ENCODE results near the gene GPR27. TPM values are rescaled to one million over a fixed set of nuclear protein-coding genes. Genes with fewer than 3 reads are reported as not detected.
A peak's percentile ranks its signal among the peaks of the same experiment; 100 is the strongest.

Gene GPR27
- total and polyA plus RNA-seq, 8 donors: 0.83 to 6.4 (median 1.8) TPM

DNA sequence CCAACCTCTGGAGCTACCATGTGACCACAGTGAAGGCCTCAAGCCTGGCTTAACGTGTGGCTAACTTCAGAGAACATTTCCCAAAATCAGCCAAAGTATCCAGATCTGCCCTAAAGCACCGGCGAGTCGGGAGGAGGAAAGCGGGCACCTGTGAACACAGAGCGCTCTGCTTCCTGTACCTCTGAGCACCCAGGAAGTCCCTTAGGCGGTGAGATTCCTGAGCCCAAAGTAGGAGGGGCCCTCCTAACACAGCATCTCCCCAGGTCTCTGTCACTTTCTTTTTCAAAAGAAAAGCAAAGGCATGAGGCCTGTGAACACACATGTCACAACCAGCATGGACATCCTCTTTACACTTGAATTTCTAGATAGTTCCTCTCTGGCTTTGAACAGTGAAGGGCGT is 27.5 kb upstream of the GPR27 start:
- intact Hi-C loops (cut with DNase I): no loop called here
- Histone ChIP-seq H3K4me3 (peak overlapping the region in 1 of 4 donors; percentile 63), H3K9me3 (no peaks in the 10 kb centered on the region), H3K4me1 (peaks cover 0 to 13% (median 9%) of the 10 kb centered on the region in 3 donors), H3K27me3 (no peaks in the 10 kb centered on the region), H3K27ac (no peak overlapping the region), H3K36me3 (no peaks in the 10 kb centered on the region)
- ATAC-seq (no peak), DNase-seq (no peak), FAIRE-seq (no peak)
- TF ChIP-seq, protein P1, sequence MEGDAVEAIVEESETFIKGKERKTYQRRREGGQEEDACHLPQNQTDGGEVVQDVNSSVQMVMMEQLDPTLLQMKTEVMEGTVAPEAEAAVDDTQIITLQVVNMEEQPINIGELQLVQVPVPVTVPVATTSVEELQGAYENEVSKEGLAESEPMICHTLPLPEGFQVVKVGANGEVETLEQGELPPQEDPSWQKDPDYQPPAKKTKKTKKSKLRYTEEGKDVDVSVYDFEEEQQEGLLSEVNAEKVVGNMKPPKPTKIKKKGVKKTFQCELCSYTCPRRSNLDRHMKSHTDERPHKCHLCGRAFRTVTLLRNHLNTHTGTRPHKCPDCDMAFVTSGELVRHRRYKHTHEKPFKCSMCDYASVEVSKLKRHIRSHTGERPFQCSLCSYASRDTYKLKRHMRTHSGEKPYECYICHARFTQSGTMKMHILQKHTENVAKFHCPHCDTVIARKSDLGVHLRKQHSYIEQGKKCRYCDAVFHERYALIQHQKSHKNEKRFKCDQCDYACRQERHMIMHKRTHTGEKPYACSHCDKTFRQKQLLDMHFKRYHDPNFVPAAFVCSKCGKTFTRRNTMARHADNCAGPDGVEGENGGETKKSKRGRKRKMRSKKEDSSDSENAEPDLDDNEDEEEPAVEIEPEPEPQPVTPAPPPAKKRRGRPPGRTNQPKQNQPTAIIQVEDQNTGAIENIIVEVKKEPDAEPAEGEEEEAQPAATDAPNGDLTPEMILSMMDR (IDR thresholded peaks at IDR 0.05): no peak
- 83 to 88% methylated on average over 8 of the region's 8 CpGs for whole genome bisulfite sequencing, 2 donors

DNA sequence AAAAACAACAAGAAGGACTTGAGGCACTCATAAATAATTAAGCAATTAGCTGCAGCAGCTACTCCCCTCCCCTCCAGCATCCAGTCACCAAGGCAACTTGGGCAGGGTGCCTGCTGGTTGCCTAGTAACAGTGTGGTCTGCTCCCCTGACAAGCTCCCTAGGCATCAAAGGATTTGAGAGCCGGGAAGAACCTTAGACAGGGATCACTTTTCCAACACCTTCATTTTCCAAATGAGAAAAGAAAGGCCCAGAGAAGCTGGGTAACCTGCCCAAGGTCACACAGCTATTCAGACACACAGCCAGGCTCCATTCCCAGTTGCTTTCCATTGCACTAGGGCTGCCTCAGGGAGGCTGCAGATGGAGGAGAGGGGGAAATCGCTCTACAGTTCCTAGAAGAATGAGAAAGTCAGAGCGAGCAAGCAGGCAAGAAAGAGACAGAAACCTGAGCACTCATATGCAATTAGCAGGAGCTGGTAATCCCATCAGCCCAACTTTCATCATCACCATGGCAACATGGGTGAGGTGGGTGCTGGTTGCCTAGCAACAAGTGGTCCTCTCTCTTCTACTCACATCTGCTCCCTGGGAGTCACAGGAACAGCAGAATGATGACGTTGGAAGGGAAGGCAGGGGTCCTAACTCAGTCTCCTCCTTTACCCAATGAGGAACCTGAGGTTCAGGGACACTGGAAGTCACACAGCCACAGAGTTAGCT is 24.9 kb upstream of the GPR27 start:
- Histone ChIP-seq H3K9me3 (no peaks in the 10 kb centered on the region), H3K27me3 (no peaks in the 10 kb centered on the region), H3K27ac (no peak overlapping the region), H3K4me1 (peaks cover 0 to 5% (median 3%) of the 10 kb centered on the region in 3 donors), H3K36me3 (no peaks in the 10 kb centered on the region), H3K4me3 (no peak overlapping the region)
- ATAC-seq (no peak), DNase-seq (no peak), FAIRE-seq (no peak)
- intact Hi-C loops (cut with DNase I): no loop called here
- 48 to 57% methylated on average over 4 of the region's 4 CpGs for WGBS, 2 donors
- TF ChIP-seq, protein P1 (IDR thresholded peaks at IDR 0.05): no peak

DNA sequence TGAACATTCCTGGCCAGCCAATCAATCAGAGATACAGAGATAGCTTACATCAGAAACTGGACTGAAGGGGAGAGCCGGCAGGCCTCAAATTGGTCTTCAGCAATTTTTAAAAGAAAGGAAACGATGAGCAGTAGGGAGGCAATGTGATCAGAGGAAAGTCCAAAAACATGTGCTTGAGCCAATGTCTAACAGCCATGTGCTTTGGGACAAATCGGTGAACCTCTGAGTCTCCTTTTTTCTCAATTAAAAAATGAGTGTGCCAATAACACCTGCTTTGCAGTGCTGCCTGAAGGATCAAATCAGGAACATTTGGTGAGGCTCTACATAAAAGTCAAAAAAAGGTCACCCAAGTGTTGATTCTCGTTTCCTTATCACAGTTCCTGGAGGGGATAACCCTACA is 21.0 kb upstream of the GPR27 start:
- no peaks in the 10 kb centered on the region for H3K27me3 ChIP-seq
- no peaks in the 10 kb centered on the region for H3K36me3 ChIP-seq
- TF ChIP-seq, protein P1 (IDR thresholded peaks at IDR 0.05): no peak
- no peaks in the 10 kb centered on the region for H3K9me3 ChIP-seq
- H3K4me1 ChIP-seq: no peaks in the 10 kb centered on the region
- no peak overlapping the region for H3K4me3 ChIP-seq
- intact Hi-C loops (cut with DNase I): no loop called here
- 70 to 73% methylated on average over 4 of the region's 4 CpGs for WGBS, 2 donors
- H3K27ac ChIP-seq: no peak overlapping the region
- ATAC-seq (no peak), FAIRE-seq (no peak), DNase-seq (no peak)

DNA sequence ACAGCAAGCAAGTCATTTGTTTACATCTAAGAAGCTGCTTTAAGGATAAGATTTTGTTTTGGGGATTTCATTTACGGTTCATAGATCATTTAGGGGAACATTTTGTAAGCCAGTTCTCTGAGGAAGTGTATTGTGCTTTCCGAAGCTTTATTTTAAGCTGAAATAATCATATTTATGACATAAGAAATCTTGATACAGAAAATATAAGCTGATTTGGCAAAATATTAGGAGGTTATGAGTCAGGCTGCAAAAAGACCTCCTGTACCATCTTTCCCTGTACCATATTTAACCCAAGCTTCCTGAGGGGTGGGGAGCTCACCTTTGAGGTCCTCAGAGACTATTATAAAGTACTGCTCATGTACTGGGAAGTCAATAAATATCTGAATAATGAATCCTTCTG is 20.3 kb upstream of the GPR27 start:
- DNase-seq (no peak), ATAC-seq (no peak), FAIRE-seq (no peak)
- H3K9me3 ChIP-seq: no peaks in the 10 kb centered on the region
- WGBS, 2 donors: 83 to 92% methylated on average over 2 of the region's 2 CpGs
- no peak overlapping the region for H3K4me3 ChIP-seq
- no peak overlapping the region for H3K27ac ChIP-seq
- H3K27me3 ChIP-seq: no peaks in the 10 kb centered on the region
- no peaks in the 10 kb centered on the region for H3K36me3 ChIP-seq
- TF ChIP-seq, protein P1 (IDR thresholded peaks at IDR 0.05): no peak
- intact Hi-C loops (cut with DNase I): no loop called here
- H3K4me1 ChIP-seq: no peaks in the 10 kb centered on the region

DNA sequence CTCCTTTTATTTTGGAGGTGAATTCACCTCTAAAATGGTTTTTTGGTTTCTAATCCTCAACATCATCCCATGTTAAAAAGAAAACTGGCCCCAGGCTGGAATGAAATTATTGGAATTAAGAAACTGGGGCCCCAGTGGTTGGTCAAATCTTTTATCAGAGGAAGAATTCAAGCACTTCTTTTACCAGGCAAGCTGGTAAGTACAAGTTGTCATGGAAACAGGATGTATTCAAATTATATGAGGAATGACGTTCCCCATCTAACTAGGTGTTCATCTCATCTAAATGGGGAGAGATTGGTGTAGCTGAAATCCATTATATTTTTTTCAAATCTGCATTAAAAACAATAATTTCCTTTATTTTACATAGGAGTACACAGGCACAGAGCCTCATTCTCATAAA is 18.8 kb upstream of the GPR27 start:
- ATAC-seq (no peak), DNase-seq (no peak), FAIRE-seq (no peak)
- TF ChIP-seq, protein P1 (IDR thresholded peaks at IDR 0.05): no peak
- H3K27me3 ChIP-seq: no peaks in the 10 kb centered on the region
- 74 to 86% methylated on average over 1 of the region's 1 CpG for WGBS, 2 donors
- no peak overlapping the region for H3K27ac ChIP-seq
- intact Hi-C loops (cut with DNase I): no loop called here
- H3K9me3 ChIP-seq: no peaks in the 10 kb centered on the region
- no peak overlapping the region for H3K4me3 ChIP-seq
- no peaks in the 10 kb centered on the region for H3K36me3 ChIP-seq
- H3K4me1 ChIP-seq: no peaks in the 10 kb centered on the region

Data from pancreas (tissue), 10 donors.